Heart right ventricle (tissue), 16 donors: ENCODE results near the gene CHPF2. TPM values are rescaled to one million over a fixed set of nuclear protein-coding genes. Genes with fewer than 3 reads are reported as not detected.

Experiments
- ATAC-seq, 8 donors: fragments of 200-7000 bp; cut with Tn5 transposase; one replicate each; pipeline ENCODE4 v1.9.1; 2020; ENCODE audit warnings: mild to moderate bottlenecking in 8 of 8, moderate library complexity in 8 of 8, moderate number of reproducible peaks in 1 of 8
- DNase-seq, 2 donors: peaks; one replicate each; pipeline ENCODE4 v3.0.0-alpha.2; 2020
- H3K27ac ChIP-seq, 10 donors: fragments of 200-600 bp; sonication (generic) in 2 of 10; one replicate each; pipeline versions ENCODE4 v1.5.0 to v1.8.0; 2020 to 2022; ENCODE audit warnings: mild to moderate bottlenecking in 3 of 10
- H3K27me3 ChIP-seq, 7 donors: fragments of 200-600 bp; one replicate each; pipeline ENCODE4 v1.8.0; 2021 to 2022; ENCODE audit warnings: mild to moderate bottlenecking in 2 of 7
- H3K36me3 ChIP-seq, 9 donors: fragments of 200-600 bp; sonication (generic) in 1 of 9; one replicate each; pipeline versions ENCODE4 v1.5.0 to v1.8.0; 2020 to 2022; ENCODE audit warnings: mild to moderate bottlenecking in 2 of 9
- H3K4me1 ChIP-seq, 9 donors: fragments of 200-600 bp; sonication (generic) in 1 of 9; one replicate each; pipeline versions ENCODE4 v1.5.0 to v1.8.0; 2020 to 2022; ENCODE audit warnings: mild to moderate bottlenecking in 4 of 9
- H3K4me3 ChIP-seq, 10 donors: fragments of 200-600 bp; sonication (generic) in 2 of 10; one replicate each; pipeline versions ENCODE4 v1.5.0 to v1.8.0; 2020 to 2022; ENCODE audit warnings: mild to moderate bottlenecking in 7 of 10, moderate library complexity in 2 of 10
- H3K9me3 ChIP-seq, 11 donors: fragments of 200-600 bp in 10 of 11; sonication (generic) in 2 of 11; one replicate each; pipeline versions ENCODE4 v1.5.0 to v1.8.0; 2013 to 2022; ENCODE audit warnings: mild to moderate bottlenecking in 2 of 11, control low read depth in 1 of 11, moderate library complexity in 1 of 11
- WGBS, 2 donors: extraction: QIAGEN DNeasy Blood & Tissue Kit; methylation state at CpG; one replicate each; pipeline ENCODE4 v1.1.7; 2013; ENCODE audit warnings: inconsistent platforms in 1 of 2; 5-methylcytosine and 5-hydroxymethylcytosine counted together
- intact Hi-C, 10 donors: fragments of 100-400 bp; cut with DNase I; formaldehyde crosslinking; loops; one replicate each; pipeline versions ENCODE4 v1.11.1 to v1.14.2; 2022
- polyA plus RNA-seq, 2 donors: library from polyadenylated mRNA; stranded (reverse); fragments of 200-250 nt; gene quantifications; one replicate each; pipeline ENCODE4 v1.2.3, GENCODE V29; 2013
- total RNA-seq, 10 donors: library from RNA; stranded (reverse); fragmentation: NEBNext Ultra II Directional in 3 of 10; extraction: Animal tissue kit (Norgen Biotek cat#: 25700) in 3 of 10; gene quantifications; one replicate each; pipeline versions ENCODE4 v1.2.1 to v1.2.4, GENCODE V29; 2021 to 2023
- TF ChIP-seq, protein P1 (sequence below), 9 donors: fragments of 200-600 bp; sonication (generic) in 2 of 9; IDR thresholded peaks; one replicate each; pipeline versions ENCODE4 v1.5.0 to v1.8.0; 2021 to 2022; ENCODE audit warnings: antibody characterized with exemption in 9 of 9, mild to moderate bottlenecking in 5 of 9, moderate library complexity in 1 of 9
- donor health status: Arrhythmogenic right ventricular cardiomyopathy.
- donor health status: ischemic (EF 13 %, LVEDD 7.1; RV severe dilation, severe dysfunction).
- donor health status: healthy with polysubstance abuse.
- donor health status: DM: no; HTN: yes; CAD: no.
- donor health status: DM: no; HTN: no; CAD: no.
- donor health status: ischemic (EF 25% LVEDD 6.9; RV normal size, moderate dysfunction).
- donor health status: ischemic (EF 25% LVEDD 5.7; RV mildly dilated, moderate dysfunction).
- donor health status: healthy.
- donor health status: DM: yes; HTN: yes; CAD: no.
- donor health status: Ischemic cardiomyopathy.
- donor health status: ischemic (EF 35%, LVEDD 5.7; RV mildly dilated, moderate dysfunction).
- donor health status: nonischemic (EF 11% LVEDD 7.7; RV severe dilation, severe dysfunction).
- donor health status: DM: yes; HTN: yes; CAD: no.
- donor health status: PGD.
- donor health status: ischemic (EF 29% LVEDD 5.4; RV normal size, mild dysfunction).
- donor health status: nonischemic (EF 23%, LVEDD 6.1; RV moderate dilation, normal function).

Gene CHPF2
- total and polyA plus RNA-seq, 12 donors = 12.1 to 22.4 (median 18.5) TPM

GRCh38 chr7:151275813-151276577 is 43.7 kb downstream of the CHPF2 start:
- no peak for DNase-seq
- H3K9me3 ChIP-seq = no peaks in the 10 kb centered on the region
- TF ChIP-seq, protein P1, sequence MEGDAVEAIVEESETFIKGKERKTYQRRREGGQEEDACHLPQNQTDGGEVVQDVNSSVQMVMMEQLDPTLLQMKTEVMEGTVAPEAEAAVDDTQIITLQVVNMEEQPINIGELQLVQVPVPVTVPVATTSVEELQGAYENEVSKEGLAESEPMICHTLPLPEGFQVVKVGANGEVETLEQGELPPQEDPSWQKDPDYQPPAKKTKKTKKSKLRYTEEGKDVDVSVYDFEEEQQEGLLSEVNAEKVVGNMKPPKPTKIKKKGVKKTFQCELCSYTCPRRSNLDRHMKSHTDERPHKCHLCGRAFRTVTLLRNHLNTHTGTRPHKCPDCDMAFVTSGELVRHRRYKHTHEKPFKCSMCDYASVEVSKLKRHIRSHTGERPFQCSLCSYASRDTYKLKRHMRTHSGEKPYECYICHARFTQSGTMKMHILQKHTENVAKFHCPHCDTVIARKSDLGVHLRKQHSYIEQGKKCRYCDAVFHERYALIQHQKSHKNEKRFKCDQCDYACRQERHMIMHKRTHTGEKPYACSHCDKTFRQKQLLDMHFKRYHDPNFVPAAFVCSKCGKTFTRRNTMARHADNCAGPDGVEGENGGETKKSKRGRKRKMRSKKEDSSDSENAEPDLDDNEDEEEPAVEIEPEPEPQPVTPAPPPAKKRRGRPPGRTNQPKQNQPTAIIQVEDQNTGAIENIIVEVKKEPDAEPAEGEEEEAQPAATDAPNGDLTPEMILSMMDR (IDR thresholded peaks at IDR 0.05) = no peak
- intact Hi-C loops = no loop called here
- peak overlapping the region in 1 of 10 donors; percentile 48 for H3K4me3 ChIP-seq
- no peak for ATAC-seq
- no peaks in the 10 kb centered on the region for H3K36me3 ChIP-seq
- H3K27ac ChIP-seq = no peak overlapping the region
- WGBS, 2 donors = 34 to 38% methylated on average over 10 of the region's 10 CpGs
- H3K4me1 ChIP-seq = peaks cover 0 to 42% (median 8%) of the 10 kb centered on the region in 9 donors
- H3K27me3 ChIP-seq = peaks cover 0 to 19% (median 9%) of the 10 kb centered on the region in 7 donors

- Histone ChIP-seq H3K36me3 (no peaks in the 10 kb centered on the region), H3K27me3 (peaks cover 0 to 24% (median 9%) of the 10 kb centered on the region in 7 donors), H3K27ac (no peak overlapping the region), H3K4me3 (peak overlapping the region in 9 of 10 donors; percentile 33 to 55 (median 46)), H3K4me1 (peaks cover 0 to 33% (median 8%) of the 10 kb centered on the region in 9 donors), H3K9me3 (no peaks in the 10 kb centered on the region)
- ATAC-seq (peak; percentile 42 to 85 (median 67)), DNase-seq (peak; percentile 42 to 51)
- TF ChIP-seq, protein P1 (IDR thresholded peaks at IDR 0.05) = no peak
- 4 to 5% methylated on average over 61 to 62 of the region's 63 CpGs for WGBS, 2 donors
- intact Hi-C loops = no loop called here
These were observed 44.6 kb downstream of the CHPF2 start for GRCh38 chr7:151276666-151277590.

GRCh38 chr7:151277631-151278030 is 45.3 kb downstream of the CHPF2 start:
- Histone ChIP-seq H3K9me3 (no peaks in the 10 kb centered on the region), H3K36me3 (no peaks in the 10 kb centered on the region), H3K27ac (no peak overlapping the region), H3K4me3 (peak overlapping the region in 2 of 10 donors; percentile 46 to 48), H3K27me3 (peaks cover 0 to 31% (median 16%) of the 10 kb centered on the region in 7 donors), H3K4me1 (peaks cover 0 to 26% (median 6%) of the 10 kb centered on the region in 9 donors)
- 64 to 66% methylated on average over 8 of the region's 8 CpGs for WGBS, 2 donors
- no peak for DNase-seq
- ATAC-seq = peak in 1 of 8 donors; percentile 4
- intact Hi-C loops = no loop called here
- TF ChIP-seq, protein P1 (IDR thresholded peaks at IDR 0.05) = no peak

GRCh38 chr7:151278949-151279348 is 46.7 kb downstream of the CHPF2 start:
- TF ChIP-seq, protein P1 (IDR thresholded peaks at IDR 0.05) = no peak
- no peak for DNase-seq
- 88 to 92% methylated on average over 12 of the region's 12 CpGs for WGBS, 2 donors
- Histone ChIP-seq H3K4me3 (no peak overlapping the region), H3K27me3 (peaks cover 0 to 43% (median 25%) of the 10 kb centered on the region in 7 donors), H3K36me3 (no peaks in the 10 kb centered on the region), H3K4me1 (peaks cover 0 to 14% (median 6%) of the 10 kb centered on the region in 9 donors), H3K9me3 (no peaks in the 10 kb centered on the region), H3K27ac (no peak overlapping the region)
- intact Hi-C loops = no loop called here
- no peak for ATAC-seq
